CD14-positive monocyte (primary cell): Measurements from ENCODE around the gene CYB5RL. TPM values are rescaled to one million over a fixed set of nuclear protein-coding genes. Genes with fewer than 3 reads are reported as not detected.
A peak's percentile ranks its signal among the peaks of the same experiment; 100 is the strongest.

Source experiments
- DNase-seq, 3 donors: peaks; one replicate each; pipeline ENCODE4 v3.0.0-alpha.2; 2011 to 2022
- H2AFZ ChIP-seq: 2 replicates; pipeline ENCODE4 v1.6.0; 2012; ENCODE audit warnings: mild to moderate bottlenecking, low read depth, low read length, inconsistent platforms; ENCODE audit not compliant: insufficient read depth, poor library complexity, severe bottlenecking
- H3K27ac ChIP-seq, 2 donors: 1 replicate in 1 of 2; 2 replicates in 1 of 2; pipeline ENCODE4 v1.5.1; 2012 to 2013; ENCODE audit warnings: low read length in 2 of 2, control low read depth in 1 of 2, inconsistent platforms in 1 of 2, low read depth in 1 of 2, mild to moderate bottlenecking in 1 of 2
- H3K27me3 ChIP-seq, 2 donors: one replicate each; pipeline versions ENCODE4 v1.6.0 to v1.6.1; 2011 to 2013; ENCODE audit warnings: low read length in 2 of 2; ENCODE audit not compliant: control insufficient read depth in 2 of 2, insufficient read depth in 2 of 2
- H3K36me3 ChIP-seq, 2 donors: replicated peaks in 1 of 2; 1 replicate in 1 of 2; 2 replicates in 1 of 2; pipeline versions ENCODE4 v1.5.1 to v1.6.1; 2012 to 2013; ENCODE audit warnings: low read length in 2 of 2, control low read depth in 1 of 2, inconsistent platforms in 1 of 2, mild to moderate bottlenecking in 1 of 2; ENCODE audit not compliant: insufficient read depth in 2 of 2, control insufficient read depth in 1 of 2
- H3K4me1 ChIP-seq, 2 donors: 1 replicate in 1 of 2; 2 replicates in 1 of 2; pipeline versions ENCODE4 v1.5.1 to v1.6.1; 2012 to 2013; ENCODE audit warnings: low read length in 2 of 2, control low read depth in 1 of 2, inconsistent platforms in 1 of 2, mild to moderate bottlenecking in 1 of 2, moderate library complexity in 1 of 2; ENCODE audit not compliant: insufficient read depth in 2 of 2, control insufficient read depth in 1 of 2
- H3K4me2 ChIP-seq: replicated peaks from 2 replicates; pipeline ENCODE3; 2012; ENCODE audit warnings: low read length, moderate library complexity, mild to moderate bottlenecking; ENCODE audit not compliant: poor library complexity, severe bottlenecking; ENCODE audit errors: extremely low read depth
- H3K4me3 ChIP-seq, 3 experiments: fragments of 200-600 bp in 1 of 3; sonication (generic) in 1 of 3; replicated peaks in 1 of 3; 1 replicate in 2 of 3; 2 replicates in 1 of 3; pipeline ENCODE4 v1.5.1; 2011 to 2013; ENCODE audit warnings: low read length in 3 of 3, mild to moderate bottlenecking in 3 of 3, control low read depth in 2 of 3, low read depth in 2 of 3, inconsistent platforms in 1 of 3, moderate library complexity in 1 of 3
- H3K79me2 ChIP-seq: 2 replicates; pipeline ENCODE4 v1.6.0; 2012; ENCODE audit warnings: mild to moderate bottlenecking, control low read depth, inconsistent platforms, low read length, moderate library complexity; ENCODE audit not compliant: insufficient read depth
- H3K9ac ChIP-seq: 2 replicates; pipeline ENCODE4 v1.6.0; 2017; ENCODE audit warnings: low read length, mild to moderate bottlenecking; ENCODE audit not compliant: insufficient read depth, poor library complexity, severe bottlenecking
- H3K9me3 ChIP-seq, 2 donors: replicated peaks in 1 of 2; 1 replicate in 1 of 2; 2 replicates in 1 of 2; pipeline versions ENCODE4 v1.5.1 to v1.6.1; 2012 to 2013; ENCODE audit warnings: low read length in 2 of 2, control low read depth in 1 of 2; ENCODE audit not compliant: control insufficient read depth in 1 of 2, insufficient read depth in 1 of 2
- H4K20me1 ChIP-seq: 2 replicates; pipeline ENCODE4 v1.6.0; 2012; ENCODE audit warnings: mild to moderate bottlenecking, low read length, control low read depth, moderate library complexity; ENCODE audit not compliant: insufficient read depth
- H3K27ac Mint-ChIP-seq, 7 donors: one replicate each; pipeline ENCODE4 v1.8.0; 2020; ENCODE audit warnings: mild to moderate bottlenecking in 7 of 7, mixed read lengths in 7 of 7, moderate library complexity in 6 of 7, inconsistent platforms in 2 of 7
- H3K27me3 Mint-ChIP-seq, 3 donors: one replicate each; pipeline ENCODE4 v1.8.0; 2021 to 2022; ENCODE audit warnings: low read depth in 3 of 3, mild to moderate bottlenecking in 3 of 3, mixed read lengths in 3 of 3, moderate library complexity in 3 of 3, inconsistent platforms in 1 of 3
- H3K36me3 Mint-ChIP-seq, 2 donors: one replicate each; pipeline ENCODE4 v1.8.0; 2020; ENCODE audit warnings: mixed read lengths in 2 of 2, inconsistent platforms in 1 of 2, mild to moderate bottlenecking in 1 of 2
- H3K4me1 Mint-ChIP-seq: one replicate; pipeline ENCODE4 v1.8.0; 2020; ENCODE audit warnings: mild to moderate bottlenecking, mixed read lengths
- H3K4me3 Mint-ChIP-seq, 2 donors: one replicate each; pipeline ENCODE4 v1.8.0; 2020; ENCODE audit warnings: mild to moderate bottlenecking in 2 of 2, mixed read lengths in 2 of 2, moderate library complexity in 1 of 2
- H3K9me3 Mint-ChIP-seq, 7 donors: one replicate each; pipeline ENCODE4 v1.8.0; 2020 to 2022; ENCODE audit warnings: mixed read lengths in 7 of 7, mild to moderate bottlenecking in 6 of 7, moderate library complexity in 6 of 7, inconsistent platforms in 2 of 7
- CTCF ChIP-seq: fragments of 200-600 bp; IDR thresholded peaks from one replicate; pipeline ENCODE4 v1.8.0; 2022; ENCODE audit warnings: antibody characterized with exemption, mild to moderate bottlenecking
- WGBS: methylation state at CpG from one replicate; pipeline ENCODE4 v1.1.5; 2013; ENCODE audit warnings: missing lambda C conversion rate; ENCODE audit not compliant: insufficient coverage; 5-methylcytosine and 5-hydroxymethylcytosine counted together
- intact Hi-C, 2 donors: fragments of 100-400 bp; cut with micrococcal nuclease; formaldehyde crosslinking; loops; one replicate each; pipeline versions ENCODE4 v1.15.0 to v1.15.1; 2023
- polyA plus RNA-seq, 3 donors: library from polyadenylated mRNA; depleted of rRNA in 1 of 3; unstranded in 2 of 3; stranded (reverse) in 1 of 3; fragments of 300-500 nt in 2 of 3; fragments of >200 nt in 1 of 3; fragmentation: Illumina TruSeq in 2 of 3; gene quantifications; 1 replicate in 2 of 3; 2 replicates in 1 of 3; pipeline ENCODE4 v1.2.3, GENCODE V29; 2012 to 2021

CYB5RL gene
- polyA plus RNA-seq, 3 donors = 0.76 to 3.9 (median 1.5) TPM

- H2AFZ ChIP-seq = no peak overlapping the region
- H3K4me2 ChIP-seq = no peak overlapping the region
- no peaks in the 10 kb centered on the region for H3K9me3 ChIP-seq
- H3K27me3 Mint-ChIP-seq = no peaks in the 10 kb centered on the region
- H3K36me3 ChIP-seq = no peaks in the 10 kb centered on the region
- H3K27ac ChIP-seq = no peak overlapping the region
- no peaks in the 10 kb centered on the region for H3K4me1 Mint-ChIP-seq
- H4K20me1 ChIP-seq = no peaks in the 10 kb centered on the region
- H3K4me3 Mint-ChIP-seq = no peak overlapping the region
- peaks cover 0 to 3% of the 10 kb centered on the region in 2 donors for H3K36me3 Mint-ChIP-seq
- WGBS = 95% methylated on average over 13 of the region's 15 CpGs
- no peak for TF ChIP-seq CTCF
- no peak overlapping the region for H3K9ac ChIP-seq
- peaks cover 0 to 1% (median 0%) of the 10 kb centered on the region in 7 donors for H3K9me3 Mint-ChIP-seq
- no peak for DNase-seq
- no peak overlapping the region for H3K4me3 ChIP-seq
- no peaks in the 10 kb centered on the region for H3K79me2 ChIP-seq
- intact Hi-C loops = no loop called here
- no peaks in the 10 kb centered on the region for H3K27me3 ChIP-seq
- H3K27ac Mint-ChIP-seq = no peak overlapping the region
- H3K4me1 ChIP-seq = no peaks in the 10 kb centered on the region
Measured at GRCh38 chr1:54165146-54165545, 34.7 kb downstream of the CYB5RL start.

GRCh38 chr1:54163573-54163972, 36.3 kb downstream of the CYB5RL start:
- Histone ChIP-seq H3K4me1 (no peaks in the 10 kb centered on the region), H3K4me3 (no peak overlapping the region), H3K27me3 (no peaks in the 10 kb centered on the region), H3K4me2 (no peak overlapping the region), H4K20me1 (no peaks in the 10 kb centered on the region), H3K9me3 (no peaks in the 10 kb centered on the region), H3K36me3 (no peaks in the 10 kb centered on the region), H2AFZ (no peak overlapping the region), H3K79me2 (no peaks in the 10 kb centered on the region), H3K27ac (no peak overlapping the region), H3K9ac (no peak overlapping the region)
- Mint-ChIP-seq H3K27me3 (no peaks in the 10 kb centered on the region), H3K36me3 (peaks cover 0 to 2% of the 10 kb centered on the region in 2 donors), H3K9me3 (peaks cover 0 to 1% (median 0%) of the 10 kb centered on the region in 7 donors), H3K4me1 (no peaks in the 10 kb centered on the region), H3K4me3 (no peak overlapping the region), H3K27ac (peak overlapping the region in 2 of 7 donors; percentile 17 to 64)
- intact Hi-C loops = no loop called here
- 90% methylated on average over 5 of the region's 5 CpGs for WGBS
- no peak for TF ChIP-seq CTCF
- DNase-seq = no peak
